ENCODE measurements around the gene COG3. TPM values are rescaled to one million over a fixed set of nuclear protein-coding genes. Genes with fewer than 3 reads are reported as not detected.

Gene COG3
- total and polyA plus RNA-seq, 2 experiments from 2014 or later = 19.9 to 36.1 TPM

DNA sequence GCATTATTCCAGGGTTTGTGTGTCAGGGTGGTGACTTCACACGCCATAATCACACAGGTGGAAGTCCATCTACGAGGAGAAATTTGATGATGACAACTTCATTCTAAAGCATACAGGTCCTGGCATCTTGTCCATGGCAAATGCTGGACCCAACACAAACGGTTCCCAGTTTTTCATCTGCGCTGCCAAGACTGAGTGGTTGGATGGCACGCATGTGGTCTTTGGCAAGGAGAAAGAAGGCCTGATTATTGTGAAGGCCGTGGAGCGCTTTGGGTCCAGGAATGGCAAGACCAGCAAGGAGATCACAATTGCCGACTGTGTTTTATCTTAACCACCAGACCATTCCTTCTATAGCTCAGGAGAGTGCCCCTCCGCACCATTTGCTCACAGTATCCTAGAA lies 28.4 kb upstream of the COG3 start:
- H3K4me2 ChIP-seq = no peak overlapping the region
- WGBS (ENCODE audit: low lambda C conversion rate, missing lambda C conversion rate) = 89% methylated on average over 9 of the region's 9 CpGs

DNA sequence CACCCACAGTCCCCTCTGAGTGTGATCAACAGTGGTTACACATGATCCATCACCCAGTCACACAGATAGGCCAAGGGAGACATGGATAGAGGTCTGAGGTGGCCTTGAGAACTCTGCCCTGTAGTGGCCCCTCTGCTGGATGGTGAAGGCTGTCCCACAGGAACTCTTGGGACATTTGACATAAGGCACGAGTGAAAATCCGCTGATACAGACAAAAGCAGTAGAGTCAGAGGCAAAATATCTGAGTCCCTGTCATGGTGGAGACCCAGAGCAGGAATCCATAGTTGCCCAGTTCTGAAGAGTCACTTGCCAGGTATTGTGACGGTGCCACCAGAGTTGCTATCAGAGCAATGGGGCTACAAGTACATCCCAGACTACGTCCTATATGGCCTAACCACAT lies 27.8 kb upstream of the COG3 start:
- DNase-seq (ENCODE audit: low spot score) = no peak
- no peak overlapping the region for H2AFZ ChIP-seq
- 96% methylated on average over 4 of the region's 4 CpGs for WGBS (ENCODE audit: low lambda C conversion rate, missing lambda C conversion rate)
- no peaks in the 10 kb centered on the region for H3K36me3 ChIP-seq (replicated peaks; ENCODE audit: insufficient read depth, low read depth)
- no peak for TF ChIP-seq EZH2 (IDR thresholded peaks at IDR 0.05; ENCODE audit: borderline replicate concordance)
- TF ChIP-seq EZH2phosphoT487 (IDR thresholded peaks at IDR 0.05; ENCODE audit: low read depth, severe bottlenecking, unreplicated experiment) = no peak
- TF ChIP-seq, protein P1, sequence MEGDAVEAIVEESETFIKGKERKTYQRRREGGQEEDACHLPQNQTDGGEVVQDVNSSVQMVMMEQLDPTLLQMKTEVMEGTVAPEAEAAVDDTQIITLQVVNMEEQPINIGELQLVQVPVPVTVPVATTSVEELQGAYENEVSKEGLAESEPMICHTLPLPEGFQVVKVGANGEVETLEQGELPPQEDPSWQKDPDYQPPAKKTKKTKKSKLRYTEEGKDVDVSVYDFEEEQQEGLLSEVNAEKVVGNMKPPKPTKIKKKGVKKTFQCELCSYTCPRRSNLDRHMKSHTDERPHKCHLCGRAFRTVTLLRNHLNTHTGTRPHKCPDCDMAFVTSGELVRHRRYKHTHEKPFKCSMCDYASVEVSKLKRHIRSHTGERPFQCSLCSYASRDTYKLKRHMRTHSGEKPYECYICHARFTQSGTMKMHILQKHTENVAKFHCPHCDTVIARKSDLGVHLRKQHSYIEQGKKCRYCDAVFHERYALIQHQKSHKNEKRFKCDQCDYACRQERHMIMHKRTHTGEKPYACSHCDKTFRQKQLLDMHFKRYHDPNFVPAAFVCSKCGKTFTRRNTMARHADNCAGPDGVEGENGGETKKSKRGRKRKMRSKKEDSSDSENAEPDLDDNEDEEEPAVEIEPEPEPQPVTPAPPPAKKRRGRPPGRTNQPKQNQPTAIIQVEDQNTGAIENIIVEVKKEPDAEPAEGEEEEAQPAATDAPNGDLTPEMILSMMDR (IDR thresholded peaks at IDR 0.05; ENCODE audit: poor library complexity) = no peak
- H4K20me1 ChIP-seq (ENCODE audit: insufficient read depth, poor library complexity, severe bottlenecking) = no peaks in the 10 kb centered on the region
- H3K9me2 ChIP-seq (replicated peaks; ENCODE audit: insufficient read depth) = no peaks in the 10 kb centered on the region
- peaks cover 5% of the 10 kb centered on the region for H3K4me1 ChIP-seq (ENCODE audit: insufficient read depth)
- no peaks in the 10 kb centered on the region for H3K79me2 ChIP-seq
- H3K27ac ChIP-seq = no peak overlapping the region
- H3K9me3 ChIP-seq (ENCODE audit: low read depth) = no peaks in the 10 kb centered on the region
- no peak overlapping the region for H3K4me3 ChIP-seq
- H3K4me2 ChIP-seq = no peak overlapping the region
- no peaks in the 10 kb centered on the region for H3K27me3 ChIP-seq

More for the DNA sequence above, 28.4 kb upstream of the COG3 start:
- no peaks in the 10 kb centered on the region for H3K9me3 ChIP-seq (ENCODE audit: low read depth)
- no peaks in the 10 kb centered on the region for H4K20me1 ChIP-seq (ENCODE audit: insufficient read depth, poor library complexity, severe bottlenecking)
- no peaks in the 10 kb centered on the region for H3K79me2 ChIP-seq
- H3K27ac ChIP-seq = no peak overlapping the region
- H3K4me3 ChIP-seq = no peak overlapping the region
- no peak overlapping the region for H2AFZ ChIP-seq
- H3K36me3 ChIP-seq (replicated peaks; ENCODE audit: insufficient read depth, low read depth) = no peaks in the 10 kb centered on the region
- no peaks in the 10 kb centered on the region for H3K9me2 ChIP-seq (replicated peaks; ENCODE audit: insufficient read depth)
- H3K4me1 ChIP-seq (ENCODE audit: insufficient read depth) = peaks cover 5% of the 10 kb centered on the region
- TF ChIP-seq, protein P1 (IDR thresholded peaks at IDR 0.05; ENCODE audit: poor library complexity) = no peak
- no peak for TF ChIP-seq EZH2phosphoT487 (IDR thresholded peaks at IDR 0.05; ENCODE audit: low read depth, severe bottlenecking, unreplicated experiment)
- TF ChIP-seq EZH2 (IDR thresholded peaks at IDR 0.05; ENCODE audit: borderline replicate concordance) = no peak
- H3K27me3 ChIP-seq = no peaks in the 10 kb centered on the region
- no peak for DNase-seq (ENCODE audit: low spot score)

DNA sequence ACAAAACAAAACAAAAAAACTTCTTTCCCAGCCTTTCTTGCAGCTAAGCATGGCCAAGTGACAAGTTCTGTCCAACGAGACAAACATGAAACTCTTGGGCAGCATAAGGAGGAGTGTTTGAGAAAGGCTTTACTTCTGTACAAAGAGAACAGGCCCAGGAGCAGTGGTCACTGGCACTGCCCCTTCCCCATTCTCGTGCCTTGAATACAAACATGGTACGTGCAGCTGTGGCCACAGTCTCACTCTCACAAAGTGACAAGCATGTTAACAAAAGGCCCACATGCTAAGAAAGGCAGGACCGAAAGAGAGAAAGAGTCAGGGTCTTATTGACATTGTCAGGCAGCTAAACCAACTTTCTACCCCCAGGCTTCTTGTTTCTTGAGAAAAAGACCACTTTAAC lies 26.8 kb upstream of the COG3 start:
- no peak overlapping the region for H3K27ac ChIP-seq
- H3K9me2 ChIP-seq (replicated peaks; ENCODE audit: insufficient read depth) = no peaks in the 10 kb centered on the region
- no peaks in the 10 kb centered on the region for H3K27me3 ChIP-seq
- TF ChIP-seq, protein P1 (IDR thresholded peaks at IDR 0.05; ENCODE audit: poor library complexity) = no peak
- TF ChIP-seq EZH2phosphoT487 (IDR thresholded peaks at IDR 0.05; ENCODE audit: low read depth, severe bottlenecking, unreplicated experiment) (no peak), EZH2 (IDR thresholded peaks at IDR 0.05; ENCODE audit: borderline replicate concordance) (no peak)
- peaks cover 4% of the 10 kb centered on the region for H3K4me1 ChIP-seq (ENCODE audit: insufficient read depth)
- no peaks in the 10 kb centered on the region for H3K79me2 ChIP-seq
- H3K4me3 ChIP-seq = no peak overlapping the region
- H2AFZ ChIP-seq = no peak overlapping the region
- no peaks in the 10 kb centered on the region for H3K9me3 ChIP-seq (ENCODE audit: low read depth)
- WGBS (ENCODE audit: low lambda C conversion rate, missing lambda C conversion rate) = 87% methylated on average over 4 of the region's 4 CpGs
- no peaks in the 10 kb centered on the region for H3K36me3 ChIP-seq (replicated peaks; ENCODE audit: insufficient read depth, low read depth)
- no peaks in the 10 kb centered on the region for H4K20me1 ChIP-seq (ENCODE audit: insufficient read depth, poor library complexity, severe bottlenecking)
- DNase-seq (ENCODE audit: low spot score) = no peak
- H3K4me2 ChIP-seq = no peak overlapping the region

DNA sequence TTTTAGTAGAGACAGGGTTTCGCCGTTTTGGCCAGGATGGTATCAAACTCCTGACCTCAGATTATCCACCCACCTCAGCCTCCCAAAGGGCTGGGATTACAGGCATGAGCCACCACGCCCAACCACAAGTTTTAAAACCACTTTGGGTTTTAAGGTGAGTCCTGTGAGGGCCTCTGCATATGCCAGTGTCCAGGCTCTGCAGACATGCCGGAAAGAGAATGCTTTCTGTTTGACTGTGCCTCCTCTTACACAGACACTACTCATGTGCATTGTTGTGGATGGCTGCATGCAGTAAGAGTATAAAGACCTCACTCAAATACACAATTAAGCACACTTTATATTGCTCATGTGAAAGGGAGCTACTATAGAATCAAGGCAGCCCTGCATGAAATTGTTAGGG lies 25.7 kb upstream of the COG3 start:
- Histone ChIP-seq H4K20me1 (ENCODE audit: insufficient read depth, poor library complexity, severe bottlenecking) (no peaks in the 10 kb centered on the region), H3K9me2 (replicated peaks; ENCODE audit: insufficient read depth) (no peaks in the 10 kb centered on the region), H3K4me2 (no peak overlapping the region), H3K27ac (no peak overlapping the region), H3K4me3 (no peak overlapping the region), H3K79me2 (no peaks in the 10 kb centered on the region), H2AFZ (no peak overlapping the region), H3K36me3 (replicated peaks; ENCODE audit: insufficient read depth, low read depth) (no peaks in the 10 kb centered on the region), H3K27me3 (no peaks in the 10 kb centered on the region), H3K4me1 (ENCODE audit: insufficient read depth) (no peaks in the 10 kb centered on the region), H3K9me3 (ENCODE audit: low read depth) (no peaks in the 10 kb centered on the region)
- 100% methylated on average over 4 of the region's 4 CpGs for WGBS (ENCODE audit: low lambda C conversion rate, missing lambda C conversion rate)
- DNase-seq (ENCODE audit: low spot score) = no peak
- TF ChIP-seq, protein P1 (IDR thresholded peaks at IDR 0.05; ENCODE audit: poor library complexity) = no peak
- TF ChIP-seq EZH2phosphoT487 (IDR thresholded peaks at IDR 0.05; ENCODE audit: low read depth, severe bottlenecking, unreplicated experiment) (no peak), EZH2 (IDR thresholded peaks at IDR 0.05; ENCODE audit: borderline replicate concordance) (no peak)

Data from hepatocyte (in vitro differentiated cells).